Measurements from ENCODE around the gene FOXL3. TPM values are rescaled to one million over a fixed set of nuclear protein-coding genes. Genes with fewer than 3 reads are reported as not detected.

FOXL3 gene
- total RNA-seq, 1 experiment from 2014 or later = not detected

GRCh38 chr7:291373-292092, 1.6 kb downstream of the FOXL3 start:
- WGBS (ENCODE audit: extremely low coverage, insufficient read length, low lambda C conversion rate) = no CpG with 5 or more reads among the region's 21 CpGs
- DNase-seq = no peak
- Histone ChIP-seq H4K5ac (ENCODE audit: insufficient read length, low read depth, low read length) (no peak overlapping the region), H3K56ac (ENCODE audit: insufficient read length, low read depth, low read length) (no peak overlapping the region), H3K18ac (ENCODE audit: insufficient read length, low read depth, low read length) (no peak overlapping the region), H3K4me1 (ENCODE audit: insufficient read depth, low read length) (no peaks in the 10 kb centered on the region), H3K14ac (ENCODE audit: insufficient read depth, low read length) (no peak overlapping the region), H3K9me3 (ENCODE audit: control insufficient read depth, low read depth, low read length) (no peaks in the 10 kb centered on the region), H2BK5ac (ENCODE audit: insufficient read length, low read length) (no peak overlapping the region), H2AK5ac (ENCODE audit: insufficient read length, low read length) (no peak overlapping the region), H3T11ph (ENCODE audit: low read length) (no peak overlapping the region), H3K79me2 (ENCODE audit: insufficient read depth, low read length) (no peaks in the 10 kb centered on the region), H2BK12ac (ENCODE audit: insufficient read length, low read depth, low read length) (no peak overlapping the region), H3K27ac (ENCODE audit: insufficient read length, low read depth, low read length) (no peak overlapping the region), H3K79me1 (ENCODE audit: insufficient read depth, low read depth, low read length, poor library complexity, severe bottlenecking) (no peaks in the 10 kb centered on the region), H2BK20ac (ENCODE audit: low read depth, low read length, poor library complexity, severe bottlenecking) (no peak overlapping the region), H4K91ac (ENCODE audit: insufficient read length, low read depth, low read length) (no peak overlapping the region), H3K23me2 (ENCODE audit: insufficient read length, low read depth, low read length, poor library complexity, severe bottlenecking) (peaks cover 8% of the 10 kb centered on the region), H3K23ac (ENCODE audit: insufficient read length, low read depth, low read length) (no peak overlapping the region), H3K4ac (ENCODE audit: low read depth, low read length) (no peak overlapping the region), H4K8ac (replicated peaks; ENCODE audit: insufficient read length, low read depth, low read length) (no peak overlapping the region), H3K9ac (ENCODE audit: extremely low read depth, insufficient read length, low read length) (no peak overlapping the region), H4K20me1 (ENCODE audit: control insufficient read depth, insufficient read depth, insufficient read length) (no peaks in the 10 kb centered on the region), H3K27me3 (ENCODE audit: insufficient read depth, low read length) (peaks cover 33% of the 10 kb centered on the region), H2BK15ac (ENCODE audit: low read depth, low read length) (no peak overlapping the region), H2AFZ (ENCODE audit: low read length) (no peak overlapping the region), H3K4me2 (ENCODE audit: insufficient read depth, insufficient read length, low read length) (no peak overlapping the region), H2BK120ac (ENCODE audit: low read depth, low read length, poor library complexity, severe bottlenecking) (no peak overlapping the region)
- Mint-ChIP-seq H3K36me3 (ENCODE audit: insufficient read depth in 1 of 3, low read depth in 3 of 3) (no peaks in the 10 kb centered on the region; a peak in 2 of 7 replicates), H3K4me1 (no peaks in the 10 kb centered on the region), H3K9me3 (peaks cover 8 to 20% of the 10 kb centered on the region in 2 experiments), H3K27ac (no peak overlapping the region), H3K4me3 (no peak overlapping the region), H3K27me3 (ENCODE audit: low read depth) (peaks cover 64% of the 10 kb centered on the region)
- TF ChIP-seq CTCF (conservative IDR thresholded peaks at IDR 0.05) = no peak
